ENCODE results near the gene COL1A2.

The COL1A2 gene

DNA sequence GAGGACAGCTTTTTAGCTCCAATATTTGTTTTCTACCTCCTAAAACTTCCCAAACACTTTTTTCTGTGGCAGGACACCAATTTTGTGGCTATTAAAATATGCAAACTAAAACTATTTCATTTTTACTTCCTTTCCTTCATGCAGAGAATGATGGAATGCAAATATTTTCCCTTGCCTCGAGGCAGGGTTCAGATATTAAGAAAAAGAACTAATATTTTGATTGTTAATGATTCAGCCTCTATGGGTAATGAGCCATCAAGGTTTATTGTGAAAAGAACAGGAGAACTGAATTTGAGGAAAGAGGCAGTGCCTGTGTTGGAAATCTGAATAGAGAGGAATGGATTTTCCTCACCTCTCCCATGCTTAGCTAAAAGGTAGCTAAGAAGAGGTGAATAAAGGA is 71.8 kb downstream of the COL1A2 start:
- TF ChIP-seq POLR2AphosphoS5 (IDR thresholded peaks at IDR 0.05; ENCODE audit: low read depth, low read length): no peak
- TF ChIP-seq POLR2A (IDR thresholded peaks at IDR 0.05; ENCODE audit: low read depth, low read length): no peak
- no peak for TF ChIP-seq TAF1 (IDR thresholded peaks at IDR 0.05; ENCODE audit: borderline replicate concordance, low read depth, low read length)
- FAIRE-seq (no peak), DNase-seq (ENCODE audit: insufficient read length) (no peak)

DNA sequence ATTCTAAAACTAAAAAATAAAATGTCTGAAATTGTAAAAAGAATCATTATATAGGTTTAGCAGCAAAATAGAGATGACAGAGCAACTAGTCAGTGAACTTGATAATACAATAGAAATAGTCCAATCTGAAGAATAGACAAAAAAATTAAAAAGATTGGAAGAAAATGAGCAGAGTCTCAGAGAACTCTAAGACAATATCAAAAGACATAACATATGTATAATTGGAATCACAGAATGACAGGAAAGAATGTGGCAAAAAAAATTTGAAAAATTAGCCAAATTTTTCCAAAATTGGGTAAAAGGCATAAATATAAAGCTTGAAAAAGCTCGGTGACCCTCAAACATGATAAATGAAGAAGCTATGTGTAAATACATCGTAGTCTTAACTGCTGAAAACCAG is 76.9 kb downstream of the COL1A2 start:
- TF ChIP-seq POLR2AphosphoS5 (IDR thresholded peaks at IDR 0.05; ENCODE audit: low read depth, low read length): no peak
- no peak for TF ChIP-seq TAF1 (IDR thresholded peaks at IDR 0.05; ENCODE audit: borderline replicate concordance, low read depth, low read length)
- TF ChIP-seq POLR2A (IDR thresholded peaks at IDR 0.05; ENCODE audit: low read depth, low read length): no peak
- no peak for FAIRE-seq
- DNase-seq (ENCODE audit: insufficient read length): no peak

DNA sequence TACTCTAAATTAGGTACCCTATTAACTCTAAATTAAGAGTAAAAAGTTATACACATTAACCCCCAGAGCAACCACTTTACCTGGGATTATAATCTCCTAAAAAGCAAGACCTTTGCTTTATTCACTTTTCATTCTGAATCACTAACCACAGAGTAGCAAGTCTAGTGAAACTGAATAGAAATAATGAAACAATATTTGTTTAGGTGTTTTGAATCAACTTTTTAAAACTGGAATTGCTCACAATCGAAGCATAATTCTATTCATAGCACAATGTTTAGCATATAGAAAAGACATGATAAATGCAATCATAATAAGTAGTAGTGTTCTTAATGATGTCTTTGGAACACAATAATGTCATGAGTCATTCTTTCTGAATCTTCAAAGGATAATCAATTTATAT is 77.9 kb downstream of the COL1A2 start:
- no peak for TF ChIP-seq POLR2AphosphoS5 (IDR thresholded peaks at IDR 0.05; ENCODE audit: low read depth, low read length)
- TF ChIP-seq POLR2A (IDR thresholded peaks at IDR 0.05; ENCODE audit: low read depth, low read length): no peak
- no peak for TF ChIP-seq TAF1 (IDR thresholded peaks at IDR 0.05; ENCODE audit: borderline replicate concordance, low read depth, low read length)
- FAIRE-seq (no peak), DNase-seq (ENCODE audit: insufficient read length) (no peak)

DNA sequence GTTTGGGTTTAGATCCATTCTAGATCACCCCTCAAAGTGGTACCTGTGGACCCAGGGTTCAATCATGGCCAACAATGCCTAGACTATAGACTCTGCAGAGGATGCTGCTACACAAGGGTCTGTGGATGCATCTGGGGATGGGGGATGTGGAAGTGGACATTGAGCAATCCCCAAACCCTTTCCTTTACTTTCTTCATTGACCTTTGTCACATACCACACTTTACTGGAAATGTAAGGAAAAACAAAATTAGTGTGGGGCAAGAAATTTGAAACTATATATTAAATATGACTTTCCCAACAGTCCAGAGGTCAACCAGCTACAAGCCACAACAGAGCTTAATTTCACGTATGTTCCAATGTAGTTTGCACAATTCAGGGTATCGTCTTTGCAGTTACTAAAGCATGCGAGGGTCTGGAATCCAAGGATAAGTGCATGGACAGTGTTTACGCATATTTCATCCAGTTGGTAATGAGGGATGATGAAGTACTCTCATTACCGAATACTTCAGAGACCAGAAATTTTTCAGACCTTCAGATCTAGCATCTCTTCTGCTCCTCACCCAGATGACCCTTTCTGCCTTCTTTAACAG is 81.7 kb downstream of the COL1A2 start:
- TF ChIP-seq POLR2AphosphoS5 (IDR thresholded peaks at IDR 0.05; ENCODE audit: low read depth, low read length): no peak
- TF ChIP-seq POLR2A (IDR thresholded peaks at IDR 0.05; ENCODE audit: low read depth, low read length): no peak
- no peak for TF ChIP-seq TAF1 (IDR thresholded peaks at IDR 0.05; ENCODE audit: borderline replicate concordance, low read depth, low read length)
- DNase-seq (ENCODE audit: insufficient read length): no peak
- FAIRE-seq: no peak

DNA sequence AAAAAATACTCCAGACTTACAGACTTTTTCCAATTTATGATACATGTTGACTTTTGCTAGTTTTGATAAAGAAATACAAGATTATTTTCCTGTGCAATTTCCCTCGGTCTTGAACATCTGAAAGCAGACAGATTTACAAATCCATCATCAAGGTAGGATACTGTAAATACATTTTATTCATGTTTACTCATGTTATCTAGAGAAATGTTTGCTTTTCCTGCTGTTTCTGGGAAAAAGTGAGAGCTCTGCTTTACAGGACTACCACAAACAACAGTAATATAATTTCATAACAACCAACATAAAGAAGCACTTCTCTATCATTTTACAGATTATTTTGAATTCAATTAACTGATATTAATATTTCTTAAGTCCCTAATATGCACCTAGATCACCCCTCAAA is 83.2 kb downstream of the COL1A2 start:
- FAIRE-seq: no peak
- no peak for DNase-seq (ENCODE audit: insufficient read length)
- TF ChIP-seq POLR2A (IDR thresholded peaks at IDR 0.05; ENCODE audit: low read depth, low read length) (no peak), TAF1 (IDR thresholded peaks at IDR 0.05; ENCODE audit: borderline replicate concordance, low read depth, low read length) (no peak), POLR2AphosphoS5 (IDR thresholded peaks at IDR 0.05; ENCODE audit: low read depth, low read length) (no peak)

DNA sequence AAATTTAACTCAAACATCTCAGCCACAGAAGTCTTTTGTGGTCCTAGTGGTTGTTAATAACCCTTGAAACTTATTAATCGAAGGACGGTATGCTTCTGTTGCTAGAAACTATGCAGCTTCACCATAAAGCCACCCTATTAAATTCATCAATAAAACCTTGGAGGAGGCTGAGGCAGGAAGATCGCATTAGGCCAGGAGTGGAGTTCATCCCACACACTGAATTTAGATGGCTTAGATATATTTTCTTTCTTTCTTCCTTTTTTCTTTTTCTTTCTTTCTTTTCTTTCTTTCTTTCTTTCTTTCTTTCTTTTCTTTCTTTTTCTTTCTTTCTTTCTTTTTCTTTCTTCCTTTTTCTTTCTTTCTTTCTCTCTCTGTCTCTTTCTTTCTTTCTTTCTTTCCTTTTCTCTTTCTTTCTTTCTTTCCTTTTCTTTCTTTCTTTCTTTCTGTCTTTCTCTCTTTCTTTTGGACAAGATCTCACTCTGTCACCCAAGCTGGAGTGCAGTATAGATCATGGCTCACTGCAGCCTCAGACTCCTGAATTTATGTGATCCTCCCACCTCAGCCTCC is 84.0 kb downstream of the COL1A2 start:
- DNase-seq (ENCODE audit: insufficient read length) (no peak), FAIRE-seq (no peak)
- TF ChIP-seq TAF1 (IDR thresholded peaks at IDR 0.05; ENCODE audit: borderline replicate concordance, low read depth, low read length): no peak
- TF ChIP-seq POLR2AphosphoS5 (IDR thresholded peaks at IDR 0.05; ENCODE audit: low read depth, low read length): no peak
- TF ChIP-seq POLR2A (IDR thresholded peaks at IDR 0.05; ENCODE audit: low read depth, low read length): no peak
